ENCODE measurements around the gene TCTN1.

The TCTN1 gene

GRCh38 chr12:110636516-110636915 lies 22.6 kb downstream of the TCTN1 start:
- Mint-ChIP-seq H3K4me1 (peaks cover 30% of the 10 kb centered on the region), H3K36me3 (ENCODE audit: low read depth) (peaks cover 23% of the 10 kb centered on the region), H3K27me3 (ENCODE audit: low read depth) (no peaks in the 10 kb centered on the region), H3K9me3 (no peaks in the 10 kb centered on the region), H3K4me3 (no peak overlapping the region), H3K27ac (no peak overlapping the region)
- no peak for TF ChIP-seq CTCF (IDR thresholded peaks at IDR 0.05; ENCODE audit: unreplicated experiment in 3 of 3)

GRCh38 chr12:110637869-110638441 lies 24.0 kb downstream of the TCTN1 start:
- Mint-ChIP-seq H3K4me3 (no peak overlapping the region), H3K9me3 (no peaks in the 10 kb centered on the region), H3K36me3 (ENCODE audit: low read depth) (peaks cover 23% of the 10 kb centered on the region), H3K4me1 (peaks cover 40% of the 10 kb centered on the region), H3K27me3 (ENCODE audit: low read depth) (no peaks in the 10 kb centered on the region), H3K27ac (no peak overlapping the region)
- no peak for TF ChIP-seq CTCF (IDR thresholded peaks at IDR 0.05; ENCODE audit: unreplicated experiment in 3 of 3)

- Mint-ChIP-seq H3K27me3 (ENCODE audit: low read depth) (no peaks in the 10 kb centered on the region), H3K9me3 (no peaks in the 10 kb centered on the region), H3K27ac (peak overlapping the region in 1 of 3 experiments; percentile 88), H3K36me3 (ENCODE audit: low read depth) (peaks cover 19% of the 10 kb centered on the region), H3K4me1 (peaks cover 45% of the 10 kb centered on the region), H3K4me3 (no peak overlapping the region)
- no peak for TF ChIP-seq CTCF (IDR thresholded peaks at IDR 0.05; ENCODE audit: unreplicated experiment in 3 of 3)
These were observed 24.9 kb downstream of the TCTN1 start for GRCh38 chr12:110638796-110639195.

GRCh38 chr12:110639336-110640141 lies 25.6 kb downstream of the TCTN1 start:
- Mint-ChIP-seq H3K27me3 (ENCODE audit: low read depth) (no peaks in the 10 kb centered on the region), H3K4me3 (no peak overlapping the region), H3K36me3 (ENCODE audit: low read depth) (peaks cover 20% of the 10 kb centered on the region), H3K4me1 (peaks cover 45% of the 10 kb centered on the region), H3K9me3 (no peaks in the 10 kb centered on the region), H3K27ac (peak overlapping the region in 2 of 3 experiments; percentile 82 to 88)
- TF ChIP-seq CTCF (IDR thresholded peaks at IDR 0.05; ENCODE audit: unreplicated experiment in 3 of 3): no peak

GRCh38 chr12:110640275-110641025 lies 26.5 kb downstream of the TCTN1 start:
- Mint-ChIP-seq H3K9me3 (no peaks in the 10 kb centered on the region), H3K4me1 (peaks cover 45% of the 10 kb centered on the region), H3K4me3 (peak overlapping the region in 2 of 3 experiments; percentile 20 to 49), H3K36me3 (ENCODE audit: low read depth) (peaks cover 21% of the 10 kb centered on the region), H3K27me3 (ENCODE audit: low read depth) (no peaks in the 10 kb centered on the region), H3K27ac (peak overlapping the region; percentile 82 to 88 (median 84))
- TF ChIP-seq CTCF (IDR thresholded peaks at IDR 0.05; ENCODE audit: unreplicated experiment in 3 of 3): no peak
